SK-N-SH treated with all-trans-retinoic acid at 6 μM for 48 hours (cell line): ENCODE measurements around the gene IL1RL1.

Experiments
- CSDC2 ChIP-seq: fragments of 250-450 bp; sonication (Bioruptor Pico); IDR thresholded peaks from 2 replicates; pipeline ENCODE4 v1.5.0; 2020; ENCODE audit warnings: mild to moderate bottlenecking, moderate library complexity
- ISL1 ChIP-seq: fragments of 250-450 bp; sonication (Bioruptor Pico); IDR thresholded peaks from 2 replicates; pipeline ENCODE4 v2.1.2; 2022; ENCODE audit warnings: mild to moderate bottlenecking, moderate library complexity
- PPARA ChIP-seq: fragments of 250-450 bp; sonication (Bioruptor Pico); IDR thresholded peaks from 2 replicates; pipeline ENCODE4 v1.5.0; 2020; ENCODE audit warnings: mild to moderate bottlenecking, borderline replicate concordance
- RARB ChIP-seq: fragments of 250-450 bp; sonication (Bioruptor Pico); IDR thresholded peaks from 2 replicates; pipeline ENCODE4 v1.8.0; 2021; ENCODE audit warnings: mild to moderate bottlenecking, moderate library complexity
- ZFP30 ChIP-seq: fragments of 450-650 bp; formaldehyde crosslinking; IDR thresholded peaks from 2 replicates; pipeline ENCODE4 v1.5.0; 2022; ENCODE audit warnings: mild to moderate bottlenecking, moderate library complexity
- ZNF565 ChIP-seq: fragments of 450-650 bp; formaldehyde crosslinking; conservative IDR thresholded peaks from 2 replicates; pipeline ENCODE4 v1.5.0; 2020; ENCODE audit warnings: low read depth, mild to moderate bottlenecking, moderate library complexity
- ZNF70 ChIP-seq: fragments of 450-650 bp; formaldehyde crosslinking; IDR thresholded peaks from 2 replicates; pipeline ENCODE4 v1.5.0; 2020; ENCODE audit warnings: mild to moderate bottlenecking, moderate library complexity
- TF ChIP-seq, protein P1 (sequence below): fragments of 250-450 bp; sonication (Bioruptor Pico); IDR thresholded peaks from 2 replicates; pipeline ENCODE4 v1.8.0; 2020; ENCODE audit warnings: mild to moderate bottlenecking, moderate library complexity, borderline replicate concordance
- TF ChIP-seq, protein P2 (sequence below): fragments of 250-450 bp; sonication (Bioruptor Pico); IDR thresholded peaks from 2 replicates; pipeline ENCODE4 v1.5.1; 2020; ENCODE audit warnings: low read depth, mild to moderate bottlenecking, moderate library complexity

DNA sequence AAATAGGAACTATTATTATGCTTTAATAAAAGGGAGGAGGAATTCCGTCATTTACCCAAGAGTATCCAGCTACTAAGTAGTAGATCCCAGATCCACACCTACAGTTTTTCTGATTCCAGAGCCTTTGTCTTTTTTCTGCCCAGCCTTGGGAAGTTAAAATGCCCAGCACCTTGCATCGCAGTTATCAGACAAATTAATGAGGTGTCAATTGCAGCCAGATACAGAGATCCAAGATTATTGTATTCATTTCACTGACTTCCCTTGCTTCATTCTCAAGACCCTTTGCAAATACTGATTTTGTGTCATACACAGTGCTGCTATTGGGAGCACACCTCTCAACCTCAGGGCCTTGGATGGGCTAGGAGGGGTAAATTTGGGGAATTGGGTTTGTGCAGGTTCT, 45.4 kb downstream of the IL1RL1 start:
- TF ChIP-seq ZNF565: no peak
- TF ChIP-seq ZFP30 (CRISPR knock-in tag): no peak
- TF ChIP-seq RARB (CRISPR knock-in tag): no peak
- TF ChIP-seq, protein P1, sequence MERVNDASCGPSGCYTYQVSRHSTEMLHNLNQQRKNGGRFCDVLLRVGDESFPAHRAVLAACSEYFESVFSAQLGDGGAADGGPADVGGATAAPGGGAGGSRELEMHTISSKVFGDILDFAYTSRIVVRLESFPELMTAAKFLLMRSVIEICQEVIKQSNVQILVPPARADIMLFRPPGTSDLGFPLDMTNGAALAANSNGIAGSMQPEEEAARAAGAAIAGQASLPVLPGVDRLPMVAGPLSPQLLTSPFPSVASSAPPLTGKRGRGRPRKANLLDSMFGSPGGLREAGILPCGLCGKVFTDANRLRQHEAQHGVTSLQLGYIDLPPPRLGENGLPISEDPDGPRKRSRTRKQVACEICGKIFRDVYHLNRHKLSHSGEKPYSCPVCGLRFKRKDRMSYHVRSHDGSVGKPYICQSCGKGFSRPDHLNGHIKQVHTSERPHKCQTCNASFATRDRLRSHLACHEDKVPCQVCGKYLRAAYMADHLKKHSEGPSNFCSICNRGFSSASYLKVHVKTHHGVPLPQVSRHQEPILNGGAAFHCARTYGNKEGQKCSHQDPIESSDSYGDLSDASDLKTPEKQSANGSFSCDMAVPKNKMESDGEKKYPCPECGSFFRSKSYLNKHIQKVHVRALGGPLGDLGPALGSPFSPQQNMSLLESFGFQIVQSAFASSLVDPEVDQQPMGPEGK (CRISPR knock-in tag): no peak
- TF ChIP-seq, protein P2, sequence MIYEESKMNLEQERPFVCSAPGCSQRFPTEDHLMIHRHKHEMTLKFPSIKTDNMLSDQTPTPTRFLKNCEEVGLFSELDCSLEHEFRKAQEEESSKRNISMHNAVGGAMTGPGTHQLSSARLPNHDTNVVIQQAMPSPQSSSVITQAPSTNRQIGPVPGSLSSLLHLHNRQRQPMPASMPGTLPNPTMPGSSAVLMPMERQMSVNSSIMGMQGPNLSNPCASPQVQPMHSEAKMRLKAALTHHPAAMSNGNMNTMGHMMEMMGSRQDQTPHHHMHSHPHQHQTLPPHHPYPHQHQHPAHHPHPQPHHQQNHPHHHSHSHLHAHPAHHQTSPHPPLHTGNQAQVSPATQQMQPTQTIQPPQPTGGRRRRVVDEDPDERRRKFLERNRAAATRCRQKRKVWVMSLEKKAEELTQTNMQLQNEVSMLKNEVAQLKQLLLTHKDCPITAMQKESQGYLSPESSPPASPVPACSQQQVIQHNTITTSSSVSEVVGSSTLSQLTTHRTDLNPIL (CRISPR knock-in tag): no peak
- TF ChIP-seq CSDC2 (CRISPR knock-in tag): no peak
- no peak for TF ChIP-seq PPARA
- no peak for TF ChIP-seq ZNF70 (CRISPR knock-in tag)
- no peak for TF ChIP-seq ISL1 (CRISPR knock-in tag)
